ENCODE measurements around the gene FADS1. TPM values are rescaled to one million over a fixed set of nuclear protein-coding genes. Genes with fewer than 3 reads are reported as not detected.

Gene FADS1
- total and polyA plus RNA-seq, 2 experiments from 2014 or later, result 74.9 to 119 TPM

GRCh38 chr11:61803889-61804647 is 12.7 kb downstream of the FADS1 start (continued):
- TF ChIP-seq EZH2 (IDR thresholded peaks at IDR 0.05; ENCODE audit: low read depth, unreplicated experiment), result no peak
- TF ChIP-seq NANOG (IDR thresholded peaks at IDR 0.05; ENCODE audit: borderline replicate concordance), result no peak
- no peak for TF ChIP-seq EZH2phosphoT487 (IDR thresholded peaks at IDR 0.05; ENCODE audit: unreplicated experiment)
- TF ChIP-seq ETS1 (IDR thresholded peaks at IDR 0.05), result no peak

- Histone ChIP-seq H2AFZ (no peak overlapping the region), H3K4me1 (ENCODE audit: insufficient read depth) (no peaks in the 10 kb centered on the region), H3F3A (replicated peaks; ENCODE audit: low read depth) (peaks cover 18% of the 10 kb centered on the region; the same call in 1 of the 2 replicates), H3K36me3 (ENCODE audit: insufficient read depth) (peaks cover 41% of the 10 kb centered on the region), H3K4me2 (no peak overlapping the region), H3K27ac (ENCODE audit: low read depth) (no peak overlapping the region), H3K27me3 (ENCODE audit: insufficient read depth) (no peaks in the 10 kb centered on the region), H3K4me3 (no peak overlapping the region), H3K9me2 (ENCODE audit: insufficient read depth) (no peaks in the 10 kb centered on the region), H3K79me2 (replicated peaks; ENCODE audit: insufficient read depth) (peaks cover 8% of the 10 kb centered on the region), H4K20me1 (replicated peaks; ENCODE audit: insufficient read depth) (peaks cover 13% of the 10 kb centered on the region)
- DNase-seq (ENCODE audit: low spot score), result no peak
- ATAC-seq, result no peak
- no peaks in the 10 kb centered on the region for H3K9me3 Mint-ChIP-seq
- H3K36me3 Mint-ChIP-seq (ENCODE audit: low read depth), result peaks cover 83% of the 10 kb centered on the region
- peaks cover 3% of the 10 kb centered on the region for H3K27me3 Mint-ChIP-seq (ENCODE audit: insufficient read depth, low read depth, poor library complexity)
- no peaks in the 10 kb centered on the region for H3K4me1 Mint-ChIP-seq
- H3K27ac Mint-ChIP-seq, result no peak overlapping the region
- H3K4me3 Mint-ChIP-seq, result no peak overlapping the region
- TF ChIP-seq ETS1 (IDR thresholded peaks at IDR 0.05) (no peak), EZH2 (IDR thresholded peaks at IDR 0.05; ENCODE audit: low read depth, unreplicated experiment) (no peak), POLR2AphosphoS5 (IDR thresholded peaks at IDR 0.05; ENCODE audit: low read depth) (no peak), REST (IDR thresholded peaks at IDR 0.05; ENCODE audit: unreplicated experiment) (no peak), JUNB (IDR thresholded peaks at IDR 0.05; ENCODE audit: unreplicated experiment) (no peak)
- TF ChIP-seq, protein P1, sequence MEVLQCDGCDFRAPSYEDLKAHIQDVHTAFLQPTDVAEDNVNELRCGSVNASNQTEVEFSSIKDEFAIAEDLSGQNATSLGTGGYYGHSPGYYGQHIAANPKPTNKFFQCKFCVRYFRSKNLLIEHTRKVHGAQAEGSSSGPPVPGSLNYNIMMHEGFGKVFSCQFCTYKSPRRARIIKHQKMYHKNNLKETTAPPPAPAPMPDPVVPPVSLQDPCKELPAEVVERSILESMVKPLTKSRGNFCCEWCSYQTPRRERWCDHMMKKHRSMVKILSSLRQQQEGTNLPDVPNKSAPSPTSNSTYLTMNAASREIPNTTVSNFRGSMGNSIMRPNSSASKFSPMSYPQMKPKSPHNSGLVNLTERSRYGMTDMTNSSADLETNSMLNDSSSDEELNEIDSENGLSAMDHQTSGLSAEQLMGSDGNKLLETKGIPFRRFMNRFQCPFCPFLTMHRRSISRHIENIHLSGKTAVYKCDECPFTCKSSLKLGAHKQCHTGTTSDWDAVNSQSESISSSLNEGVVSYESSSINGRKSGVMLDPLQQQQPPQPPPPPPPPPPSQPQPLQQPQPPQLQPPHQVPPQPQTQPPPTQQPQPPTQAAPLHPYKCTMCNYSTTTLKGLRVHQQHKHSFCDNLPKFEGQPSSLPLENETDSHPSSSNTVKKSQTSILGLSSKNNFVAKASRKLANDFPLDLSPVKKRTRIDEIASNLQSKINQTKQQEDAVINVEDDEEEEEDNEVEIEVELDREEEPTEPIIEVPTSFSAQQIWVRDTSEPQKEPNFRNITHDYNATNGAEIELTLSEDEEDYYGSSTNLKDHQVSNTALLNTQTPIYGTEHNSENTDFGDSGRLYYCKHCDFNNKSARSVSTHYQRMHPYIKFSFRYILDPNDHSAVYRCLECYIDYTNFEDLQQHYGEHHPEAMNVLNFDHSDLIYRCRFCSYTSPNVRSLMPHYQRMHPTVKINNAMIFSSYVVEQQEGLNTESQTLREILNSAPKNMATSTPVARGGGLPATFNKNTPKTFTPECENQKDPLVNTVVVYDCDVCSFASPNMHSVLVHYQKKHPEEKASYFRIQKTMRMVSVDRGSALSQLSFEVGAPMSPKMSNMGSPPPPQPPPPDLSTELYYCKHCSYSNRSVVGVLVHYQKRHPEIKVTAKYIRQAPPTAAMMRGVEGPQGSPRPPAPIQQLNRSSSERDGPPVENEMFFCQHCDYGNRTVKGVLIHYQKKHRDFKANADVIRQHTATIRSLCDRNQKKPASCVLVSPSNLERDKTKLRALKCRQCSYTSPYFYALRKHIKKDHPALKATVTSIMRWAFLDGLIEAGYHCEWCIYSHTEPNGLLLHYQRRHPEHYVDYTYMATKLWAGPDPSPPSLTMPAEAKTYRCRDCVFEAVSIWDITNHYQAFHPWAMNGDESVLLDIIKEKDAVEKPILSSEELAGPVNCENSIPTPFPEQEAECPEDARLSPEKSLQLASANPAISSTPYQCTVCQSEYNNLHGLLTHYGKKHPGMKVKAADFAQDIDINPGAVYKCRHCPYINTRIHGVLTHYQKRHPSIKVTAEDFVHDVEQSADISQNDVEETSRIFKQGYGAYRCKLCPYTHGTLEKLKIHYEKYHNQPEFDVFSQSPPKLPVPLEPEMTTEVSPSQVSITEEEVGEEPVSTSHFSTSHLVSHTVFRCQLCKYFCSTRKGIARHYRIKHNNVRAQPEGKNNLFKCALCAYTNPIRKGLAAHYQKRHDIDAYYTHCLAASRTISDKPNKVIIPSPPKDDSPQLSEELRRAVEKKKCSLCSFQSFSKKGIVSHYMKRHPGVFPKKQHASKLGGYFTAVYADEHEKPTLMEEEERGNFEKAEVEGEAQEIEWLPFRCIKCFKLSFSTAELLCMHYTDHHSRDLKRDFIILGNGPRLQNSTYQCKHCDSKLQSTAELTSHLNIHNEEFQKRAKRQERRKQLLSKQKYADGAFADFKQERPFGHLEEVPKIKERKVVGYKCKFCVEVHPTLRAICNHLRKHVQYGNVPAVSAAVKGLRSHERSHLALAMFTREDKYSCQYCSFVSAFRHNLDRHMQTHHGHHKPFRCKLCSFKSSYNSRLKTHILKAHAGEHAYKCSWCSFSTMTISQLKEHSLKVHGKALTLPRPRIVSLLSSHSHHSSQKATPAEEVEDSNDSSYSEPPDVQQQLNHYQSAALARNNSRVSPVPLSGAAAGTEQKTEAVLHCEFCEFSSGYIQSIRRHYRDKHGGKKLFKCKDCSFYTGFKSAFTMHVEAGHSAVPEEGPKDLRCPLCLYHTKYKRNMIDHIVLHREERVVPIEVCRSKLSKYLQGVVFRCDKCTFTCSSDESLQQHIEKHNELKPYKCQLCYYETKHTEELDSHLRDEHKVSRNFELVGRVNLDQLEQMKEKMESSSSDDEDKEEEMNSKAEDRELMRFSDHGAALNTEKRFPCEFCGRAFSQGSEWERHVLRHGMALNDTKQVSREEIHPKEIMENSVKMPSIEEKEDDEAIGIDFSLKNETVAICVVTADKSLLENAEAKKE (CRISPR knock-in tag; IDR thresholded peaks at IDR 0.05), result no peak
Observed at GRCh38 chr11:61802605-61803004, 14.2 kb downstream of the FADS1 start.
